DMS153 (cell line): ENCODE measurements around the gene SECISBP2L.
"Not testable (repeated sequence)": the region's sequence is repeated elsewhere in the genome, so short reads cannot be mapped to it uniquely, and the experiment has no call there.

ENCODE experiments used
- DNase-seq: peaks from one replicate; lab custom pipeline; 2025; lab: John Stamatoyannopoulos, UW

The SECISBP2L gene, protein sequence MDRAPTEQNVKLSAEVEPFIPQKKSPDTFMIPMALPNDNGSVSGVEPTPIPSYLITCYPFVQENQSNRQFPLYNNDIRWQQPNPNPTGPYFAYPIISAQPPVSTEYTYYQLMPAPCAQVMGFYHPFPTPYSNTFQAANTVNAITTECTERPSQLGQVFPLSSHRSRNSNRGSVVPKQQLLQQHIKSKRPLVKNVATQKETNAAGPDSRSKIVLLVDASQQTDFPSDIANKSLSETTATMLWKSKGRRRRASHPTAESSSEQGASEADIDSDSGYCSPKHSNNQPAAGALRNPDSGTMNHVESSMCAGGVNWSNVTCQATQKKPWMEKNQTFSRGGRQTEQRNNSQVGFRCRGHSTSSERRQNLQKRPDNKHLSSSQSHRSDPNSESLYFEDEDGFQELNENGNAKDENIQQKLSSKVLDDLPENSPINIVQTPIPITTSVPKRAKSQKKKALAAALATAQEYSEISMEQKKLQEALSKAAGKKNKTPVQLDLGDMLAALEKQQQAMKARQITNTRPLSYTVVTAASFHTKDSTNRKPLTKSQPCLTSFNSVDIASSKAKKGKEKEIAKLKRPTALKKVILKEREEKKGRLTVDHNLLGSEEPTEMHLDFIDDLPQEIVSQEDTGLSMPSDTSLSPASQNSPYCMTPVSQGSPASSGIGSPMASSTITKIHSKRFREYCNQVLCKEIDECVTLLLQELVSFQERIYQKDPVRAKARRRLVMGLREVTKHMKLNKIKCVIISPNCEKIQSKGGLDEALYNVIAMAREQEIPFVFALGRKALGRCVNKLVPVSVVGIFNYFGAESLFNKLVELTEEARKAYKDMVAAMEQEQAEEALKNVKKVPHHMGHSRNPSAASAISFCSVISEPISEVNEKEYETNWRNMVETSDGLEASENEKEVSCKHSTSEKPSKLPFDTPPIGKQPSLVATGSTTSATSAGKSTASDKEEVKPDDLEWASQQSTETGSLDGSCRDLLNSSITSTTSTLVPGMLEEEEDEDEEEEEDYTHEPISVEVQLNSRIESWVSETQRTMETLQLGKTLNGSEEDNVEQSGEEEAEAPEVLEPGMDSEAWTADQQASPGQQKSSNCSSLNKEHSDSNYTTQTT

DNA sequence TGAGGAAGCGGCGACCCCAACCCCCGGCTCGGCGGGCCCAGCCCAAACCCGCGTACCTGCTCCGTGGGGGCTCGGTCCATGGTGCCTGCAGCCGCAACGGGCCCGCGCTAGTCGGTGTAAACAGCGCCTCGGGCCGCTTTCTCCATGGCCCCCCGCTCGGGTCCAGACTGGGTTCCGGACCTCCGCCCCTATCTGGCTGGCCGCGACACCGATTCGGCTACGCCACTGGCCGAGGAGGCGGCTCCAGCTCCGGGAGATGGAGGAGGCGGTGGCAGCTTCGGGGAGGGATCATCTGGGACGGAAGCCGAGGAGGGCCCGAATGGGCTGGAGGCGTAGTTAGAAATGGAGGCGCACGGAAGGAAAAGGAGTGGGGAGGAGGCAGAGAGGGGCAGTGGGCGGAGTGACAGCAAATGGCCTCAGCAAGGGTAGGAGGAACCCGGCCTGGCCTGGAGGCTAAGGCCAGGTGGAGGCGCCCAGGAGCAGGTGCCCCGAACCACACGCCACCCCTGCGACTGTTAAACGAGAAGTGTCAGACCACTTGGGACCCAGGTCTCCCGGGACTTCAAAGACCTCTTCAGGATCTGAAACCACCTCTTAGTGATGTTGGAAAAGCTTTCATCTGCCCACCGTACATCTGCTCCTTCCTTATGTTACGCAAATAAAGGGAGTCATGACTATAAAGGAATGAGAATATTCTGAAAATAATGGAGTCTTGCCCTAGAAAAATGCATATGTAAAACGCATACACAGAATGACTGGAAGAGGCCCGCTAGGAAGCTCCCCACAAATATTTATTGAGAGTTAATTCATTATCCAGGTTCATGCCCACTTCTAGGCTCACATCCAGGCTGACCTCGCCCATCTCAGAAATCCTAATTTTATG is at the start of gene SECISBP2L:
SECISBP2L (minus strand) TSS at position 227 of the 883 bp plus-strand sequence; CDS start at position 80, 147 bp downstream.
- DNase-seq: peak; percentile 79

DNA sequence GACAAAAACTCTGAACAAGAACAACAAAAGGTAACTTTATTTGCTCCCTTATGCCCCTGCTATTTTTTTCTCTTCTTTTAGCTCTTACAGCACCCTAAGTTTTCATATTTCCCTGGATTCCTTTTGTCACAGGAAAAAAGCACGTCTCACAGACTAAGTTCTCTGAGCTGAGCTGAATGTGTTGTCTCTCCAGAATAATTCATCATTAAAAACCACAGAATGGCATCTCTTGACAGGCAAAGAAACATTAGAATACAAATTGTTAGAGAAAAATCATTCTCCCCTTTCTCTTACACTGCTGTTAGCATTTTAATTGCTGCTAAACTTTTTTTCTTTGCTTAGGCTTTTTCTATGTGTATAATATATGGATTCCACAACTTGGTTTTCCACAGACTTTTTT is 48.7 kb upstream of the SECISBP2L start:
- no peak for DNase-seq

DNA sequence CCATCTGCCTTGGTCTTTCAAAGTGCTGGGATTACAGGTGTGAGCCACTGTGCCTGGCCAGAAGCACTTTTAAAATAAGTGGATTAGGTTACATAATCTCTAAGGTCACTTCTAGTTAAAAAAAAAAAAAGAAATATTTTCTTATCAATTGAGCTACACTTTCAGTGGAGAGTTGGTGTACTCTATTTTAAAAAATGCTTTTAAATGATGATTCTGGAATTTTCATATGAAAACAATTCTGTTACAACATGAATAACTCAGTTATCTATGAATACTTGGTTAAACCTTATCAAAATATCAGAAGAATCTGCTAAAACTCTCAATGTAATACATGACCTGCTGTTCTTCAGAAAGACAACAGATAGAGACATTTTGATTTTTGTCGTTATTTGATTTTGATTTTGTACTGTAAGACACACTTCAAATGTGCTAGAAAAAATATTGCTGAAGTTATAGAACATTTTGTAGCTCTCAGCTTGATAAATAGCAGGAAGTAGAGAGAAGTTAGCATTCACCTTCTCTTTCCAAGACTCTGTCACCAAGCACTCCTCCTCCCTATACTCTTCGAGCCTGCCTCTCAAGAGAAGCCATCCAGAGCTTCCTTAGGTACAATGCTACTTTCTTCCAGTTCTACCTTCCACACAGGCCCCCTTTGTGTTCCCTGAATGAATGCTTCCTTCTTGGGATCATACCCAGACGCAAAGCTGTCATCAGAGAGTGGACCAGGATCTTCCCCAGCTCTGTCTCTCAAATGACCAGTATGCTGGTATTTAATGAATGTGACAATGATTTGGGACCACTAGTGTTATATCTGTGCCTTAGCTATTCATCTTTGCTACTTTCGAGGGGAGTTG is 47.2 kb upstream of the SECISBP2L start:
- DNase-seq: no peak

DNA sequence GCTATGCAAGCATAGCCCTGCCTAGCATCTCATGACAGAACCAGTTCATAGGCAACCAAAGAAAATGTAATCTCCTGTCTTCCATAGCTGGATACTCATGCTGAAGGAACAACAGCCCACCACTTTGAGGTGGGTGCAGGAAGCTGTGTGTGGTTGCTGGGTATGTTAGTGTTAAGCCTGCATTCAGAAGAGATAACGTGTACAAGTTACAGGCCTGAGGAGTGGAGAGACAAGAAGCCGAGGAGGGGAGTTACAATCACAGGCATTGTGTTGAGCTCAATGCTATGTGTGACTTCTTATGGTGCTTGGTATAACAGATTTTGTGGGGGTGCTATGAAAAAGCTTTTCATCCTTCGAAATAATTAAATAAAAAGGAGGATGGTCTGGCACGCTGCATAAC is 42.8 kb upstream of the SECISBP2L start:
- no peak for DNase-seq

DNA sequence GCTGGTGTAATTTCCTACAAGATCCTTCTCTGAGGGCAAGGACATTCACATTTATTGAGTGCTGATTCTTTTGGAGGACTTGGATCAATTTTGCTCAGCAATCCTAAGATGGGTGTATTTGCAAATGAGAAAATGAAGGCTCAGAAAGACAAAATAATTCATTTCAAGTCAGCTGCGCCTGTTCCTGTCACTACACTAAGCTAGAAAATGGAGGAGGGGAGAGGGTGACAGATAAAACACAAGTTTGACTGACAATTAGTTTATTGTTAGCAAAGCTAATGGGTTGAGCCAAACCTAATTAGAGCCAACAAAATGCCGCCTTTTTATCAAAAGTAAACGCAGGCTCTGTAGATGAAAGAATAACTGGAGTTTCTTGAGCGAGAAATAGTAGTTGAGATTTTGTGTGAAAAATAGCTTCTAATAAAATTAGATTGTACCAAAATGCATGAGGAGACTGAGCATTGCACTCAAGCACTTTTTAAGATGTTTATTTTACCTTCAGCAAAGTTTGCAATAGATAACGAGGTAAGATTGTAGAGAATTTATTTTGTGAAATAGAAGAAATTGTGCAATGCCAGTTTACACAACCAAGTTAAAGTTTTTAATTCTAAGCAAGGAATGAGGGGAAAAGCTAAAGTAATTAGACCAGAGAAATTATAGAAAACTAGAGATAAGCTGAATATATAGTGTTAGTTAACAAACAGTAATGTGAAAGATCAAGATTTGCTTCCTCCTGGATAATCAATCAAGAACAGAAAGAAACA is 39.6 kb upstream of the SECISBP2L start:
- DNase-seq: no peak

DNA sequence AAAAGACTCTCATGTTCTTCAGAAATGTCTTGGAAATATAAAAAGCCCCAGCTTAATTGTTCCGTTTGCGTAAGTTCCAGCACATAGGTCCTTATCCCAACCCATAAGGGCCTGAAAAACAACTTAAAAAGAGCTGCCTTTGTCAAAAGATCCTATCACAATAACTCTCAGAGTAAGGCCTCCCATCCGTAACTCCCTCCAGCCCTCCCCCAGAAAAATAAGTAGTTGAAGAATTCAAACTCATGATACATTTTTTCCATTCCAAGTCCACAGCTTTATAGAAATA is 38.0 kb upstream of the SECISBP2L start:
- DNase-seq: no peak

DNA sequence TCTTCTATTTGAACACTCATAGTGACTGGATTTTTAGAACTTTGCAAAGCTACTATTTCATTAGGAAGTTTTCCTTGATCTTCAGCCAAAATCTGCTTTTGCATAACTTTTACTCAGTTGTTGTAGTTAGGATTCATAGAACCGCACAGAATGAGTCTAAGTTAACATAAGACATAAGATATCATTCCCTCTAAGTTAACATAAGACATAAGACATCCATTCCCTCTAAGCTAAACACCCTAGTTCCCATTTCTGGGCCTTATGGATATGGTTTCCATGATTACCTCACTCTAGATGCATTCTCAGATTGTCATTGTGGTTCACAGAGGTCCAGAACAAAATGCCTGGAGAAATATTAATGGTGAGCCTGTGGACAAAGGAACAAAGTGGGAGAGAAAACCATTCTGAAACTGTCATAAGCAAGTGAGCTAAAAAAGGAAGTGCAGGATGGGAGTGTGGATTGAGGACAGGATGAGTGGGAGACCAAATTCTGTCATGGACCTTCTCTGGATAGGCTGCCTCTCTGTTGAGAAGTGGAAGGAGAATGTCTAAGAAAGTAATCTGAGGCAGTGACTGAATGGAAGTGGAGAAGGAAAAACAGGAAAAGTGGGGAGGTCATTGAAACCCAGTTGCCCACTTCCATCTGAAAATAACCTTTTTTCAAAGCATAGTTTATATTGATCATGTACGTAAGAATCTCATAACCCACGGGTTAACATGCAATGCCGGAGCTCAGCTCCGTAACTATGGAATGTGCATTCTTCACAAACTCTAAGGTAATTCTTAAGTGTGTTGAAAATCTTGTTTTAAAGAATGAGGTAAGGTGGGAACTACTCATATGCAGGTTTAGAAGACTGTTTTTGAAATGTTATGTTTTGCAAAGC is 37.4 kb upstream of the SECISBP2L start:
- DNase-seq: no peak

DNA sequence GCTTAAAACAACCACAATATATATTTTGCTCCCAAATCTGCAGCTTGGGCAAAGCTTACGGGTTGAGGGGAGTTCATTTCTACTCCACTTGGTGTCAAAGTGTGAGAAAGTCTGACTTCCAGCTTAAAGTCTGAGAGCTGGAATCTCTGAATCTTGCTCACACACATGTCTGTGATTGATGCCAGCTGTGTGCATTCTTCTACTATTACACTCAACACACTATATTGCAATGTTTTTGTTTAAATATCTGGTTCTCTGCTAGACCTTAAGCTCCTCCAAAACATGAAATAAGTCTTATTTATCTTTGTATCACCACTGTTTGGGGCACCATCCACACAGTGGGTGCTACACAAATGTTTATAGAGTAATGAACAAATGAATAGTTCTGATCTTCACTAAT is 36.7 kb upstream of the SECISBP2L start:
- no peak for DNase-seq

DNA sequence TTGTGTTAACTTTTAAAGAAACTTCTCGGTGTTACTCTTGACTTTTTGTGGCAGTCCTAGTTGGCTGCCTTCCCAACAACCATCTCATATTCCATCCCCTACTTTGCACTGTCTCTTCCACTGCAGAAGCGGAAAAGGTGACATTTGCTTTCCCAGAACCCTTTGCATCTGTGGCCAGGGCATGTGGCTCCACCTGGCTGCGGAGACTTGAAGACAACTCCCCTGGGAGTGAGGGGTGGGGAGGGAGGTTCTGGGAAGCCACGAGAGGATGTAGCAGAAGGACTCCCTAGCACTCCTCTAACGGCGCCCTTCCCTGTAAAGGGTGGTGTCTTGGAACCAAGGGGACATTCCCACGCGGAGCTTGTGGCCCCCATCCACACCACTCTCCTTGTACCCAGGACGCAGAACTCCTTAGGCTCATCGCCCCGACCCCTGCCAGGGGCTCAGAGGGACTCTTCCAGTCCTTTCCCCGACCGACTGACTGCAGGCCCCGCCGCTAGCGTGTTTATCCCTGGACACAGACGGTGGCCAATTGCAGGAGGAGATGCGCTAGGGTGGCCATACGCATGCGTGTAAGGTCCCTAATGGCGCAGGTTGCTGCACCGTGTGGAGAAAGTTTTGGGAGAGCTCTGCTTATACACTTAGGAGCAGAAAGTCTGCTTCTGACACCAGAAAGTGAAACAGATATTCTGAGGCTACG is 33.2 kb upstream of the SECISBP2L start:
- no peak for DNase-seq

DNA sequence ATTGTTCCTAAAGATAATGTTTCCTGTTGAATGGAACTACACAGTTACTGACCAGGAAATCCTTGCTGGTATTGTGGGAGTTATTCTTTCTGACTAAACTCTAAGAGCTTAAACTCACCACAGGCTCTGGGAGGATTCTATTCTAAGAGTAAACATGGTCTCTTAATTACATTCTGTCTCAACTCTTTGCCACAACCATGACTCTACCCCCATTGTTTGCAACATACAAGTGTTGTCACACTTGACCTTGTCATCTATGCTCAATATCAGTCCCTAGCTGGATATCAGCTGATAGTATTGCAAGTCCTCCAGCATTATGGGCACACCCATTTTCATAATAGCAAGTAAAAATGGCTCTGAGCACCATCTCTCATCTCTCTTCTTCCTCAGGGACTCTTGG is 29.6 kb upstream of the SECISBP2L start:
- no peak for DNase-seq

DNA sequence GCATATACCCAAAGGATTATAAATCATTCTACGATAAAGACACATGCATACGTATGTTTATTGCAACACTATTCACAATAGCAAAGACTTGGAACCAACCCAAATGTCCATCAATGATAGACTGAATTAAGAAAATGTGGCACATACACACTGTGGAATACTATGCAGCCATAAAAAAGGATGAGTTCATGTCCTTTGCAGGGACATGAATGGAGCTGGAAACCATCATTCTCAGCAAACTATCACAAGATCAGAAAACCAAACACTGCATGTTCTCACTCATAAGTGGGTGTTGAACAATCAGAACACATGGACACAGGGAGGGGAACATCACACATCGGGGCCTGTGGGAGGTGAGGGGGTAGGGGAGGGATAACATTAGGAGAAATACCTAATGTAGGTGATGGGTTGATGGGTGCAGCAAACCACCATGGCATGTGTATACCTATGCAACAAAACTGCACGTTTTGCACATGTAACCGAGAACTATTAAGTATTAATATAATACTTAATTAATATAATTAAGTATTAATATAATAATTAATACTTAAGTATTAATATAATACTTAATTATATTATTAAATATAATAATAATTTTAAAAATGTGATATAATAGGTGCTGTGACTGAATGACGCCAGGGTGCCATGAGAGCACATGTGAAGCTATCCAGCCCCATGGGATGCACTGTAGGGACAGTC is 28.5 kb upstream of the SECISBP2L start:
- not testable (repeated sequence) for DNase-seq

DNA sequence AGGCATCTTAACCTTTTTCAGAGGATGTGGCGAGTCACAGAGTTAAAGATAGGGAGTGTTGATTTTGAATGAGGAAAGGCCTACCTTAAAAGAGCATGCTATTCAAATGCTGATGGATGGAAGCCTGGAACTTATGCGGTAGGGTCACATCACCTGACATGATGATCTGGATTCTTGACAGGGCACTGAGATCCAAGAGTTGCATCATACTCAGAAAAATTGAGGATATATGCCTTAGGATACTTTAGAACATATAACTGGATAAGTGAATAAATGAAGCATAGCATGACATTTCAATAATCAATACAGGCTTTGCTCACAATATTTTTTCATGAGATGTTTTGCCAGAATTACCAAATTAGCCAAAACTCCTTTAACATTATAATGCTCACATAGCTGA is 20.1 kb upstream of the SECISBP2L start:
- DNase-seq: no peak

DNA sequence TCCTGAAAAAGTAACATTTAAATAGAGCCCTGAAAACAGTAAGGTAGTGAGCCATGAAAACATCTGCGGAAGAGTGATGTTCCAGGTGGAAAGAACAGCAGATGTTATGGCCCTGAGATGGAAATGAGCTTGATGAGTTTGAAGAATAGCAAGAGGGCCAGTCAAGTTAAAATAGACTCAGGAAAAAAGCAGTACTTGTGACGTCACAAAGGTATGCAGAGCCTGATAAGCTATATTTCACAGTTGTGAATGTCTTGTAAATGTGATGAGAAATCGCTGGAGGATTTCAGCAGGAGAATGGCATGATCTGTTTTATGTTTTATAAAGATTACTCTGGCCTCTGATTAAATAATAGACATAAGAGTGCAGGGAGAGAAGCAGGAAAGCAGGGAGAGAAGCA is 18.6 kb upstream of the SECISBP2L start:
- DNase-seq: no peak

DNA sequence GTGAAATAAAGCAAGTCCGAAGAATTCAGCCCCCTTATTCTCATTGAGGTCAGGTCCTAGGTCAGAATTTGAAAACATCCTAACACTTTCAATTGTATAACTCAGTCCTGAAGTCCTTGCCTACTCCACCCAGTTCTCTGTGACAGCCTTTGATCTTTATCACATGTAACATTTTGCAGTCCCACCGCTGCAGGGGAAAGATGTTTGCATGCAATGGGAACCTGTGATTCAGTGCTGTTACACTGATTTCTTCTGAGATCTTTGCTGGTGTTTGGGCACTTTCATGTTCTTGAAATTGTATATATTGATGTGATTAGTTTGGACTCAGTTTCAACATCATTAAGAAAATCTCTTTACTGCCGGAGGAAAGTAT is 18.0 kb upstream of the SECISBP2L start:
- no peak for DNase-seq

DNA sequence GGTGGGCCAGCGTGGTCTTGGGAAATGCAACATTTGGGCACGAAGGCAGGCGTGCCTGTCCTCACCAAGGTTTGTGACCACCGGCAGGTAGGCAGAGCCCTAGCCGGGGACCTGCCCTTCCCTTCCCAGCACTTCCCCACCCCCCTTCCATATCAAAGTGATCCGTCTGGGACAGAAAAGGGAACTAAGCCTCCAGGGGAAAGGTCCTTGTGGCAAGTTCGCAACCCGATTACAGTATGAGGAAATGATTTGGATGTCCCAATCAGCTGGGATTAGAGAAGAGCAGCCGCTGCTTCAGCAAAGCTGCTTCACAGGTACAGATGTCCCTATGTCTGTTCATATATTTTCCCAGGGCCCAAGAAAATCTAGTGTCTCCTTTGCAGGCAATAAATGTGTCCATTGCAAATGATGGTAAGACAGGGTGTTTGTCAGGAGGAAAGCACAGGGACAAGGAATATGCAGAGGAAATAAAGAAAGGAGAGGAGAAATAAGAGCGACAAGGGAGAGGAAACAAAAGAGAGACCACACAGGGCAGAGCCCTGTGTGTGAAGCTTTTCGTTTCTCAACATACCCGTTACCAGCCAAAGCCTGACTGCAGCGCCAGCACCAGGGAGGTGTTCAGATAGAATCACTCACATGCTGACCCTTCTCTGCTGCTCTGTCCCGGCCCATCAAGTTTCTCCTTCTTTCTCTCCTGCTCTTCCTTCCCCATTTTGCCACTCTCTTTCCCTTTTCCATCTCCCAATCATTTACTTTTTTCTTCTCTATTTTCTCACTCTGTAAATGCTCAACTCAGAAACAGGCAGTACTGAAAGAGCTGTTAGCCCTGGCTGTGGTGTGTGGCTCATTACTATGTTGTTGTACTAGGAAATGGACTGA is 17.4 kb upstream of the SECISBP2L start:
- DNase-seq: no peak

DNA sequence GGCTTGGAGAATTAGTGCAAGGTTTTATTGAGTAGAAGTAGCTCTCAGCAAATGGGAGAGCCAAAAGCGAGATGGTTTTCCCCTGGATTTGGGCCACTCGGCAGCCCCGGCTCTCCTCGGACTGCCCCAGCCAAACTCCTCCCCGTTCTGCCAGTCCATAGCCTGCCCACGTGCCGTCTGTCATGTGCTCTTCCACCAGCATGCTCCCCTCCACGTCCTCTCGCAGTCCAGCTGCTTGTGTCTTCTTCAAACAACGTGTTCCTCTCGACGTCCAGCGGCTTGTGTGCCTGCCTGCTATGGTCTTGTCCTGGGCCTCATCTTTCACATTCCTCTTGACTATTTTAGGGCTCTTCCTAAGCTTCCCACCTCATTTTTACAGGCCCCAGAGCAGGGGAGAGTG is 16.7 kb upstream of the SECISBP2L start:
- no peak for DNase-seq
